ENCODE data around the gene MCF2L. TPM values are rescaled to one million over a fixed set of nuclear protein-coding genes. Genes with fewer than 3 reads are reported as not detected.

Gene MCF2L
- total RNA-seq, 4 donors from 2014 or later: 62.1 to 186 (median 91.3) TPM

DNA sequence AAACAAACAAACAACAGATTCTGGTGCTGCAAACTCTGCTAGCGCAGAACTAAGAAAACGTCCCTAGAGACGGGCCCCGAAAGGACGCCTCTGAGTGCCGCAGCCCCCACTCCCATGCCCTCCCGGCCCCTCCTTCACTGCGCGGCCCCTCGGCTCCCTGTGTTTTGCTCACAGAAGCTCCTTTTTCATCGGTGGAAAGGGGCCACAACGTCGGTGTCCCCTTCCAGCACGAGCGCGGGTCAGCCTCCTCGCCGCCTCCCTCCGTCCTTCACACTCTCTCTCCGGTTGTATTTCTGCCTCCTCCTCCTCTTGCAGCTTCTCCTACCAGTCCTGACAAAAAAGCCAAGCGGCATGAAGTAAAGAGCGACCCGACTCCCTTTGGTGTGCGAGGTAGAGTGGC is 121.8 kb downstream of the MCF2L start:
- no peaks in the 10 kb centered on the region for H3K4me1 ChIP-seq

DNA sequence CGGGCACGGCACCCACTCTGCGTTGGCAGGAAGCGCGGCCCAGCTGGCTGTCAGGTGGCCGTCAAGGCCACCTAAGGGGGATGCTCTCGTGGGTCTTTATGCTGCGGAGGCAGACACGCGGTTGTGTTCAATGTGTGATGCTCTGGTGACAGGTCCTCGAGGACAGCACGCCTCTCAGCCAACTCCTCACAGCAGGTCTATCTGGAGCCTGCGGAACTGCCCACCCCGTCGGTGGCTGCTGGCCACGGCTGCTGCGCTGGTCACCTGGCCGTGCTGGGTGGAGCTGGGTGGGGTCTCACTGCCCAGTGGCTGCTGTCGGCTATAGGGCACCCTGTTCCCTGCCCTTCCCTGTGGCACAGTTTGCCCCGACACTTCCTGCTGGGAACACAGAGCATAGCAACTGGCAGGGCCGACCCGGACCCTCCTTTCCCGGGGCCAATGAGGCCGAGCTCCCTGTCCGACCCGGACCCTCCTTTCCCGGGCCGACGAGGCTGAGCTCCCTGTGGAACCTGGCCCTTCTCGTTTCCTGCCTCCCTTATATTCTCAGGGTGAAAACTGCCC is 122.3 kb downstream of the MCF2L start:
- no peaks in the 10 kb centered on the region for H3K27me3 ChIP-seq
- in situ Hi-C loops (cut with MboI; ENCODE audit: low pct_ligation_motif_present in 1 of 4, low pct_unique_long_range_greater_than_20kb in 1 of 4, low sequenced_read_pairs in 3 of 4) (no loop called here), intact Hi-C loops (cut with DNase I; ENCODE audit: low total_unique reads) (no loop called here)
- no peak overlapping the region for H3K27ac ChIP-seq
- H3K9me3 ChIP-seq: no peaks in the 10 kb centered on the region
- DNase-seq: no peak
- H3K4me1 ChIP-seq: no peaks in the 10 kb centered on the region
- 88 to 98% methylated on average over 8 to 30 of the region's 30 CpGs for WGBS, 2 donors (ENCODE audit: low coverage in 1 of 2)
- H3K36me3 ChIP-seq: no peaks in the 10 kb centered on the region
- TF ChIP-seq EP300 (IDR thresholded peaks at IDR 0.05; ENCODE audit: low read depth): no peak
- TF ChIP-seq, protein P1, sequence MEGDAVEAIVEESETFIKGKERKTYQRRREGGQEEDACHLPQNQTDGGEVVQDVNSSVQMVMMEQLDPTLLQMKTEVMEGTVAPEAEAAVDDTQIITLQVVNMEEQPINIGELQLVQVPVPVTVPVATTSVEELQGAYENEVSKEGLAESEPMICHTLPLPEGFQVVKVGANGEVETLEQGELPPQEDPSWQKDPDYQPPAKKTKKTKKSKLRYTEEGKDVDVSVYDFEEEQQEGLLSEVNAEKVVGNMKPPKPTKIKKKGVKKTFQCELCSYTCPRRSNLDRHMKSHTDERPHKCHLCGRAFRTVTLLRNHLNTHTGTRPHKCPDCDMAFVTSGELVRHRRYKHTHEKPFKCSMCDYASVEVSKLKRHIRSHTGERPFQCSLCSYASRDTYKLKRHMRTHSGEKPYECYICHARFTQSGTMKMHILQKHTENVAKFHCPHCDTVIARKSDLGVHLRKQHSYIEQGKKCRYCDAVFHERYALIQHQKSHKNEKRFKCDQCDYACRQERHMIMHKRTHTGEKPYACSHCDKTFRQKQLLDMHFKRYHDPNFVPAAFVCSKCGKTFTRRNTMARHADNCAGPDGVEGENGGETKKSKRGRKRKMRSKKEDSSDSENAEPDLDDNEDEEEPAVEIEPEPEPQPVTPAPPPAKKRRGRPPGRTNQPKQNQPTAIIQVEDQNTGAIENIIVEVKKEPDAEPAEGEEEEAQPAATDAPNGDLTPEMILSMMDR (IDR thresholded peaks at IDR 0.05): no peak
- no peak overlapping the region for H3K4me3 ChIP-seq

More for the DNA sequence above, 121.8 kb downstream of the MCF2L start:
- in situ Hi-C loops (cut with MboI; ENCODE audit: low pct_ligation_motif_present in 1 of 4, low pct_unique_long_range_greater_than_20kb in 1 of 4, low sequenced_read_pairs in 3 of 4): no loop called here
- no peak overlapping the region for H3K4me3 ChIP-seq
- DNase-seq: no peak
- TF ChIP-seq, protein P1 (IDR thresholded peaks at IDR 0.05): no peak
- TF ChIP-seq EP300 (IDR thresholded peaks at IDR 0.05; ENCODE audit: low read depth) (no peak), POLR2A (IDR thresholded peaks at IDR 0.05) (no peak), POLR2AphosphoS5 (IDR thresholded peaks at IDR 0.05) (no peak)
- H3K27ac ChIP-seq: no peak overlapping the region
- H3K36me3 ChIP-seq: no peaks in the 10 kb centered on the region
- no peaks in the 10 kb centered on the region for H3K9me3 ChIP-seq
- 92 to 93% methylated on average over 9 to 24 of the region's 24 CpGs for WGBS, 2 donors (ENCODE audit: low coverage in 1 of 2)
- intact Hi-C loops (cut with DNase I; ENCODE audit: low total_unique reads): no loop called here
- H3K27me3 ChIP-seq: no peaks in the 10 kb centered on the region

DNA sequence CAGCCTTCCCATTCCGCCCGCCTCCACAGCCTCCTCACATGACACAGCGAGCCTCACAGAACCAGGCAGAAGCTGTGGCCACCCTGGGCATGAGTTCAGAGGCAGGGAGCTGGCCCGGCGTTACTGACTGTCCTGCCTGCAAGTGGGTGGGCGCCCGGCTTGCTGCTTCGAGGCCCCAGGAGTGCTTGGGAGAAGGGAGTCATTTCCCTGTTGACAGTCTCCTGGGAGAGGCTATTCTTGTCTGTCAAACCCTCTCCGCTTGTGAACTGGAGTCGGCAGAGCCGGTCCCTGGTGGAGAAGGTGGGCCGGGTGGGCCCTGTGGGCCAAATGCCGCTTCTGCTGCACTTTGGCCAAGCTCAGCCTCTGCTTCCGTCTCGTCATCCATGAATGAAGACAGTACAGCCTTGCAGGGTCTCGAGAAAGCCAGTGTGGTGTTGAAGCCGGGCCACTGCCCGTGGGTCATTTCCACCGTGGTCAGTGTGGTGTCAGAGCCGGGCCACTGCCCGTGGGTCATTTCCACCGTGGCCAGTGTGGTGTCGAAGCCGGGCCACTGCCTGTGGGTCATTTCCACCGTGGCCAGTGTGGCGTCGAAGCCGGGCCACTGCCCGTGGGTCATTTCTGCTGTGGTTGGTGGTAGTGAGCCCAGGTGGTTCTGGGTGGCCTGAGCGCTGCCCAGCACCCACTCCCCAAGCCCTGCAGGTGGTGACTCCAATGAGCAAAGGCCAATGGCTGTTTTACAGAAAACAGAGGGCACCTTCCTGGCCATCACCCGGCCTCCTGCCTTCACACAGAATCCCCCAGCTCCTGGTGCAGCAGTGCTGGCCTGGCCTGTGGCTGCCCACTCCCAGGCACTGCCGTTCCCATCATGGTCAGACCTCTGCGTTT is 123.1 kb downstream of the MCF2L start:
- Histone ChIP-seq H3K36me3 (no peaks in the 10 kb centered on the region), H3K9me3 (no peaks in the 10 kb centered on the region), H3K27me3 (no peaks in the 10 kb centered on the region), H3K4me1 (no peaks in the 10 kb centered on the region), H3K27ac (no peak overlapping the region), H3K4me3 (no peak overlapping the region)
- 60 to 86% methylated on average over 1 to 33 of the region's 33 CpGs for WGBS, 2 donors (ENCODE audit: low coverage in 1 of 2)
- in situ Hi-C loops (cut with MboI; ENCODE audit: low pct_ligation_motif_present in 1 of 4, low pct_unique_long_range_greater_than_20kb in 1 of 4, low sequenced_read_pairs in 3 of 4) (no loop called here), intact Hi-C loops (cut with DNase I; ENCODE audit: low total_unique reads) (no loop called here)
- no peak for TF ChIP-seq POLR2A (IDR thresholded peaks at IDR 0.05)
- TF ChIP-seq EP300 (IDR thresholded peaks at IDR 0.05; ENCODE audit: low read depth): no peak
- TF ChIP-seq, protein P1 (IDR thresholded peaks at IDR 0.05): no peak
- TF ChIP-seq POLR2AphosphoS5 (IDR thresholded peaks at IDR 0.05): no peak
- no peak for DNase-seq

DNA sequence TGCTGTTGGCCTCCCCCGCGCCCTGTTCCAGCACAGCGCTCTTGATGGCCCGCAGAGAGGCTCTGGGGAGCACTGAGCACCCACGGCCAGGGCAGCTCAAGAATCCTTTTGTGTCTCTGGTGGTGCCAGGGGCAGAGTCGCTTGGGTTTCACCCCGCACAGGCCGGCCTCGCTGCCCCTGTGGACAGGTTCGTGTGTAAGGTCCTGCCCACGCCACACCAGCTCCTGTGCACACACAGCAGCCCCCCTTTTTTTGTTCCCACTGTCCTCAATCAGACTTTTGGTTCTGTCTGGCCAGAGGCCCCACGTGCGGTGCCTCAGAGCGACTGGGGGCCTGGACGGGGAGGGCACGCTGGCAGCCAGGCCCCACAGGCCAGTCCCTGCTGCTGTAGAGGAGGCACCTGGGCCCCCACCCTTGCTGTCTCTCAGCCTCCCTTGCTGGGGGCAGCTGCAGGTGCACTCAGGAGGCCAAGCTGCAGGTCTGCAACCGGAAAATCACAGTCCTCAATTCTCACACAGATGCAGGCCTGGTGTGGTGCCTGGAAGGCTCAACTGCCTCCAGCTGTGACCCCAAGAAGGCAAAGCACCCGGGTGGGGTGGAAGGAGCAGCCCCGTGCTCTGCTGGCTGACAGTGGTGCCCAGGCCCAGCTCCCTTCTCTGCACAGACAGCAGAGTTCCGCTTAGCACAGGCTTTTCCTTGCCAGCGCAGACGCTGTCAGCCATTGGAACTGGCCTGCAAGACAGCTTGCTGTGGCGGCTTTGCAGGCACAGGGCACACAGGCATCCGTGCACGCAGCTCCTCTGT is 124.0 kb downstream of the MCF2L start:
- no peaks in the 10 kb centered on the region for H3K9me3 ChIP-seq
- H3K4me1 ChIP-seq: no peaks in the 10 kb centered on the region
- in situ Hi-C loops (cut with MboI; ENCODE audit: low pct_ligation_motif_present in 1 of 4, low pct_unique_long_range_greater_than_20kb in 1 of 4, low sequenced_read_pairs in 3 of 4) (no loop called here), intact Hi-C loops (cut with DNase I; ENCODE audit: low total_unique reads) (no loop called here)
- TF ChIP-seq POLR2AphosphoS5 (IDR thresholded peaks at IDR 0.05) (no peak), POLR2A (IDR thresholded peaks at IDR 0.05) (no peak), EP300 (IDR thresholded peaks at IDR 0.05; ENCODE audit: low read depth) (no peak)
- TF ChIP-seq, protein P1 (IDR thresholded peaks at IDR 0.05): no peak
- 90 to 93% methylated on average over 2 to 16 of the region's 25 CpGs for WGBS, 2 donors (ENCODE audit: low coverage in 1 of 2)
- H3K27ac ChIP-seq: no peak overlapping the region
- H3K27me3 ChIP-seq: no peaks in the 10 kb centered on the region
- no peak overlapping the region for H3K4me3 ChIP-seq
- H3K36me3 ChIP-seq: no peaks in the 10 kb centered on the region
- no peak for DNase-seq

Data from transverse colon (tissue), 4 donors.